Ovary (tissue), 3 donors: Measurements from ENCODE around the gene GREB1L.

Experiments used
- EP300 ChIP-seq: sonication (generic); formaldehyde crosslinking; IDR thresholded peaks from one replicate; pipeline ENCODE4 v1.6.1; 2017; ENCODE audit warnings: antibody characterized with exemption
- POLR2A ChIP-seq: fragments of 450-650 bp; IDR thresholded peaks from one replicate; pipeline ENCODE4 v1.6.1; 2017; ENCODE audit warnings: antibody characterized with exemption, mild to moderate bottlenecking, moderate library complexity
- TF ChIP-seq, protein P1 (sequence below), 3 donors: fragments of 450-650 bp in 2 of 3; fragments of 200-600 bp in 1 of 3; IDR thresholded peaks; one replicate each; pipeline versions ENCODE4 v1.5.1 to v1.8.0; 2016 to 2022; ENCODE audit warnings: antibody characterized with exemption in 3 of 3, mild to moderate bottlenecking in 1 of 3
- donor health status: DM: no; HTN: no; CAD: no.

DNA sequence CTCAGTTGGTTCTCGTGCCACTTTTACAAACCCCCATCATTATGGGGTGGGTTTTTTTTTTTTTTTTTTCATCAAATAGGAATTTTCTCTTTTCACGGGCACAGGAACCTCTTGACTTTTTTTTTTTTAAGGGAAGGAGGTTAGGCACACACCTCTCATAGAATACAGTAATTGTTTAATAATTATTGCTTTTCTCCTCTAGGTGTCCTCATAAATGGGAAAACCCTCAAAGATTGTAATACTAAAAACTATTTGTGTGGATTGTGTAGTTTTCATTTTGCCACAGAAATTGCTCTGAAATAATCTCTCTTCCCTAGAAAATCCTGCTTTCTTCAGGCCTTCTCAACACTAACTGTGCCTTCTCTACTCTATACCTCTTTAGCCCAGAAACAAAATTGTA lies 147.3 kb downstream of the GREB1L start:
- TF ChIP-seq, protein P1, sequence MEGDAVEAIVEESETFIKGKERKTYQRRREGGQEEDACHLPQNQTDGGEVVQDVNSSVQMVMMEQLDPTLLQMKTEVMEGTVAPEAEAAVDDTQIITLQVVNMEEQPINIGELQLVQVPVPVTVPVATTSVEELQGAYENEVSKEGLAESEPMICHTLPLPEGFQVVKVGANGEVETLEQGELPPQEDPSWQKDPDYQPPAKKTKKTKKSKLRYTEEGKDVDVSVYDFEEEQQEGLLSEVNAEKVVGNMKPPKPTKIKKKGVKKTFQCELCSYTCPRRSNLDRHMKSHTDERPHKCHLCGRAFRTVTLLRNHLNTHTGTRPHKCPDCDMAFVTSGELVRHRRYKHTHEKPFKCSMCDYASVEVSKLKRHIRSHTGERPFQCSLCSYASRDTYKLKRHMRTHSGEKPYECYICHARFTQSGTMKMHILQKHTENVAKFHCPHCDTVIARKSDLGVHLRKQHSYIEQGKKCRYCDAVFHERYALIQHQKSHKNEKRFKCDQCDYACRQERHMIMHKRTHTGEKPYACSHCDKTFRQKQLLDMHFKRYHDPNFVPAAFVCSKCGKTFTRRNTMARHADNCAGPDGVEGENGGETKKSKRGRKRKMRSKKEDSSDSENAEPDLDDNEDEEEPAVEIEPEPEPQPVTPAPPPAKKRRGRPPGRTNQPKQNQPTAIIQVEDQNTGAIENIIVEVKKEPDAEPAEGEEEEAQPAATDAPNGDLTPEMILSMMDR (IDR thresholded peaks at IDR 0.05), result no peak
- TF ChIP-seq POLR2A (no peak), EP300 (no peak)
